OCI-LY7 (cell line): ENCODE data around the gene TRIM41. TPM values are rescaled to one million over a fixed set of nuclear protein-coding genes. Genes with fewer than 3 reads are reported as not detected.

Experiments used
- BruUV-seq: library from RNA; stranded (reverse); fragments of 400-500 nt; replicated peaks from 2 replicates; lab custom pipeline; 2021; lab: Mats Ljungman, UMichigan
- CTCF ChIA-PET: fragments of 300-600 bp; sonication (Branson Sonifier 250); formaldehyde crosslinking; loops from one replicate; lab custom pipeline; 2022; ENCODE audit warnings: antibody characterized with exemption; ENCODE audit not compliant: unreplicated experiment; lab: Charles Lee
- POLR2A ChIA-PET: fragments of 300-600 bp; sonication (Branson Sonifier 250); formaldehyde crosslinking; loops from one replicate; lab custom pipeline; 2022; ENCODE audit warnings: antibody characterized with exemption; lab: Charles Lee
- DNase-seq: peaks from one replicate; pipeline ENCODE4 v3.0.0-alpha.2; 2015; ENCODE audit warnings: low spot score
- H2AFZ ChIP-seq: fragments of 200-600 bp; sonication (generic), shearing (Covaris generic); 2 replicates; pipeline ENCODE4 v1.6.1; 2014; ENCODE audit warnings: mild to moderate bottlenecking, antibody characterized with exemption, low read length, moderate library complexity
- H3K27ac ChIP-seq: fragments of 200-600 bp; sonication (generic); 2 replicates; pipeline ENCODE4 v1.5.1; 2014; ENCODE audit warnings: mixed run types, low read depth, mild to moderate bottlenecking, moderate library complexity, low read length, inconsistent platforms; ENCODE audit not compliant: poor library complexity, severe bottlenecking
- H3K36me3 ChIP-seq: fragments of 200-600 bp; sonication (generic); 2 replicates; pipeline ENCODE4 v1.6.1; 2014; ENCODE audit warnings: mild to moderate bottlenecking, antibody characterized with exemption, low read length, moderate library complexity, mixed read lengths; ENCODE audit not compliant: insufficient read depth
- H3K4me1 ChIP-seq: fragments of 200-600 bp; sonication (generic); 2 replicates; pipeline ENCODE4 v1.5.1; 2014; ENCODE audit warnings: mild to moderate bottlenecking, low read length; ENCODE audit not compliant: insufficient read depth, poor library complexity, severe bottlenecking
- H3K4me2 ChIP-seq: fragments of 200-600 bp; sonication (generic); 2 replicates; pipeline ENCODE4 v1.6.1; 2014; ENCODE audit warnings: mild to moderate bottlenecking, low read length
- H3K4me3 ChIP-seq: fragments of 200-600 bp; sonication (generic); 2 replicates; pipeline ENCODE4 v1.5.1; 2014; ENCODE audit warnings: mild to moderate bottlenecking, low read depth, low read length; ENCODE audit not compliant: poor library complexity, severe bottlenecking
- H3K79me2 ChIP-seq: fragments of 200-600 bp; sonication (generic); 2 replicates; pipeline ENCODE4 v1.6.1; 2016; ENCODE audit warnings: low read depth, mild to moderate bottlenecking, low read length, moderate library complexity, mixed read lengths; ENCODE audit not compliant: insufficient read depth
- H3K9me2 ChIP-seq: fragments of 200-600 bp; sonication (generic); 2 replicates; pipeline ENCODE4 v1.6.1; 2016; ENCODE audit warnings: mild to moderate bottlenecking, low read length, mixed read lengths; ENCODE audit not compliant: insufficient read depth
- H3K9me3 ChIP-seq: fragments of 200-600 bp; sonication (generic); 2 replicates; pipeline ENCODE4 v1.6.1; 2014; ENCODE audit warnings: mild to moderate bottlenecking, mixed run types, low read length, mixed read lengths
- H4K20me1 ChIP-seq: fragments of 200-600 bp; sonication (generic); 2 replicates; pipeline ENCODE4 v1.6.1; 2014; ENCODE audit warnings: mild to moderate bottlenecking, antibody characterized with exemption, low read length, moderate library complexity, mixed read lengths; ENCODE audit not compliant: insufficient read depth
- CTCF ChIP-seq: fragments of 200-600 bp; sonication (generic); conservative IDR thresholded peaks from 2 replicates; pipeline ENCODE4 v1.5.1; 2014; ENCODE audit warnings: mild to moderate bottlenecking, antibody characterized with exemption, low read length, moderate library complexity, mixed read lengths
- EZH2phosphoT487 ChIP-seq: fragments of 200-600 bp; sonication (generic); IDR thresholded peaks from 2 replicates; pipeline ENCODE4 v1.6.1; 2018; ENCODE audit warnings: low read depth, borderline replicate concordance, mild to moderate bottlenecking, mixed run types, antibody characterized with exemption, low read length, moderate library complexity, mixed read lengths
- intact Hi-C: fragments of 100-400 bp; cut with micrococcal nuclease; formaldehyde crosslinking; loops from one replicate; pipeline ENCODE4 v1.10.0; 2022; ENCODE audit not compliant: unreplicated experiment
- total RNA-seq, 2 experiments: library from RNA; depleted of rRNA in 1 of 2; stranded (reverse); fragments of >200 nt in 1 of 2; shearing (Covaris generic) in 1 of 2; gene quantifications; 2 replicates each; pipeline ENCODE4 v1.2.3, GENCODE V29; 2014 to 2022

Gene TRIM41
- total RNA-seq, 2 experiments from 2014 or later = 30.2 to 73.4 TPM

DNA sequence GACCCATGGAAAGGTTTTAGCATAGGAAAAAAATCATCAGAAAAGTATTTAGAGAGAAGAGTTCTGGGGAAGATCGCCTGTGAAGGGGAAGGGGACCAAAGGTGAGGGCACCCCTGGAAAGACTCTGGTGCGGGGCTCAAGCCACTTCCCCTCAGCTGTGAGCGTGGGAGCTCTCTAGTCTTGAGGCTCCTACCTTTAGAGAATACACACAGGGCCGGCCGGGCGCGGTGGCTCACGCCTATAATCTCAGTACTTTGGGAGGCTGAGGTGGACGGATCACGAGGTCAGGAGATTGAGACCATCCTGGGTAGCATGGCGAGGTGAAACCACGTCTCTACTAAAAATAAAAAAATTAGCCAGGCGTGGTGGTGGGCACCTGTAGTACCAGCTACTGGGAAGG lies 6.9 kb downstream of the TRIM41 start:
- H3K9me3 ChIP-seq = no peaks in the 10 kb centered on the region
- H3K27ac ChIP-seq = peak overlapping the region; percentile 15
- H3K9me2 ChIP-seq = no peaks in the 10 kb centered on the region
- H2AFZ ChIP-seq = no peak overlapping the region
- H4K20me1 ChIP-seq = peaks cover 5% of the 10 kb centered on the region
- ChIA-PET POLR2A (interaction anchor here (0.6 kb wide), 2 partner anchors 20 to 983 kb away, joined by 3 to 4 read pairs; no protein-coding TSS in a partner anchor), CTCF (no interaction called here)
- TF ChIP-seq CTCF = no peak
- TF ChIP-seq EZH2phosphoT487 = no peak
- no peak for DNase-seq
- intact Hi-C loops = no loop called here
- H3K4me2 ChIP-seq = peak overlapping the region; percentile 3; the same call in 1 of the 2 replicates
- peaks cover 22% of the 10 kb centered on the region for H3K79me2 ChIP-seq
- H3K4me1 ChIP-seq = peaks cover 36% of the 10 kb centered on the region
- H3K4me3 ChIP-seq = no peak overlapping the region
- no TSS peak for BruUV-seq
- peaks cover 91% of the 10 kb centered on the region for H3K36me3 ChIP-seq

GRCh38 chr5:181230551-181230950 lies 7.5 kb downstream of the TRIM41 start:
- Histone ChIP-seq H2AFZ (no peak overlapping the region), H3K27ac (peak overlapping the region; percentile 15), H3K9me3 (no peaks in the 10 kb centered on the region), H3K4me1 (peaks cover 30% of the 10 kb centered on the region), H4K20me1 (peaks cover under 1% of the 10 kb centered on the region), H3K4me3 (no peak overlapping the region), H3K9me2 (no peaks in the 10 kb centered on the region), H3K4me2 (peak overlapping the region; percentile 4; the same call in 1 of the 2 replicates), H3K79me2 (peaks cover 16% of the 10 kb centered on the region), H3K36me3 (peaks cover 91% of the 10 kb centered on the region)
- no TSS peak for BruUV-seq
- ChIA-PET POLR2A (no interaction called here), CTCF (no interaction called here)
- intact Hi-C loops = no loop called here
- TF ChIP-seq EZH2phosphoT487 = no peak
- no peak for TF ChIP-seq CTCF
- DNase-seq = no peak

DNA sequence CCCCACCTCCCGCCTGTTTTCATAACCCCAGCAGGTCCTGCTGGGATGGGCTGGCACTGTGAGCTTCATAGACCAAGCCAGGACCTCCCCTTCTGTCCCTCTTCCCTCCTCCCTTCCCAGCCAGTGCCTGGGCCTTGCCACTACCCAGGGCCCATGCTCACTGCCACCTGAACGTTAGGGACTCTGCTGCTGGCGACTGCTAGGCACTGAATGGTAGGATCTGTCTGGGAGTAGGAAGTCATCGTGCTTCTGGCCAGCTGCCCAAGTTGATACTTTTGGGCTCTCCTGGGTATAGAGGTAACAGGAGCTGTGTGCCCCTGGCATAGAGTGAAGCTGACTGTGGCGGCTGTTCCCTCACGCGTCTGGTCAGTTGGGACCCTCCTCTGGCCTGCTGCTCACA lies 8.4 kb downstream of the TRIM41 start:
- H3K36me3 ChIP-seq = peaks cover 93% of the 10 kb centered on the region
- no peak for TF ChIP-seq EZH2phosphoT487
- TF ChIP-seq CTCF = no peak
- no peaks in the 10 kb centered on the region for H3K9me2 ChIP-seq
- H2AFZ ChIP-seq = no peak overlapping the region
- H3K4me2 ChIP-seq = no peak overlapping the region
- BruUV-seq = no TSS peak
- H3K79me2 ChIP-seq = peaks cover 8% of the 10 kb centered on the region; the same call in 1 of the 2 replicates
- H3K9me3 ChIP-seq = no peaks in the 10 kb centered on the region
- H3K4me3 ChIP-seq = no peak overlapping the region
- DNase-seq = no peak
- ChIA-PET CTCF (no interaction called here), POLR2A (no interaction called here)
- no peak overlapping the region for H3K27ac ChIP-seq
- intact Hi-C loops = no loop called here
- no peaks in the 10 kb centered on the region; the same call in 1 of the 2 replicates for H4K20me1 ChIP-seq
- peaks cover 21% of the 10 kb centered on the region for H3K4me1 ChIP-seq
